Activated gamma-delta T cell treated with anti-CD3 and anti-CD28 coated beads, Interleukin-2, amount 50 U/mL, for 16 hours (primary cell): ENCODE results near the gene ART5.
A peak's percentile ranks its signal among the peaks of the same experiment; 100 is the strongest.
"Not testable (repeated sequence)": the region's sequence is repeated elsewhere in the genome, so short reads cannot be mapped to it uniquely, and the experiment has no call there.

Experiments used
- DNase-seq: peaks from one replicate; pipeline ENCODE4 v3.0.0-alpha.2; 2020; ENCODE audit warnings: low read depth

The ART5 gene

GRCh38 chr11:3658252-3658651, 16.5 kb upstream of the ART5 start:
- no peak for DNase-seq

- not testable (repeated sequence) for DNase-seq
These were observed 15.5 kb upstream of the ART5 start for GRCh38 chr11:3657331-3657730.

- no peak for DNase-seq
These were observed 13.8 kb upstream of the ART5 start for GRCh38 chr11:3655547-3655946.

GRCh38 chr11:3652514-3652913, 10.7 kb upstream of the ART5 start:
- DNase-seq: not testable (repeated sequence)

DNA sequence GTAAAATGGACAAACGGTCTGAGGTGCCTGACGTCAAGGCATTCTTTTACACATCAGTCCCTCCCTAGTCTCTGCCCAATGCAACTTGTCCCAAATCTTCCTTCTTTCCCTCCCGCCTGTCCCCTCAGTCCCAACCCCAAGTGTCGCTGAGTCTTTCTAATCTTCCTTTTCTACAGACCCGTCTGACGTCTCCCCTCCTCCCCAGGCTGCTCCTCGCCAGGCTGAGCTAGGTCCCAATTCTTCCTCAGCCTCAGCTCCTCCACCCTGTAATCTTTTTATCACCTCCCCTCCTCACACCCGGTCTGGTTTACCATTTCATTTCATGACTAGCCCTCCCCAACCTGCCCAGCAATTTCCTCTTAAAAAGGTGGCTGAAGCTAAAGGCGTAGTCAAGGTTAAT, 7.6 kb upstream of the ART5 start:
- not testable (repeated sequence) for DNase-seq

DNA sequence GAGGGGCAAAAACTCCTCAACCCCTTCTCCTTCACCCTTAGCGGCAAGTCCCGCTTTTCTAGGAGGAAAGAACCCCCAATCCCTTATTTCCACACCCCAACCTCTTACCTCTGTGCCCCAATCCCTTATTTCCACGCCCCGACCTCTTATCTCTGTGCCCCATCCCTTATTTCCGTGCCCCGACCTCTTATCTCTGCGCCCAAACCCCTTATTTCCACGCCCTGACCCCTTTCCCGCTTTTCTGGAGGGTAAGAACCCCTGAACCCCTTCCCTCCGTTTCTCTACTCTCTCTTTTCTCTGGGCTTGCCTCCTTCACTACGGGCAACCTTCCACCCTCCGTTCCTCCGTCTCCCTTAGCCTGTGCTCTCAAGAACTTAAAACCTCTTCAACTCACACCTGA, 7.1 kb upstream of the ART5 start:
- not testable (repeated sequence) for DNase-seq

DNA sequence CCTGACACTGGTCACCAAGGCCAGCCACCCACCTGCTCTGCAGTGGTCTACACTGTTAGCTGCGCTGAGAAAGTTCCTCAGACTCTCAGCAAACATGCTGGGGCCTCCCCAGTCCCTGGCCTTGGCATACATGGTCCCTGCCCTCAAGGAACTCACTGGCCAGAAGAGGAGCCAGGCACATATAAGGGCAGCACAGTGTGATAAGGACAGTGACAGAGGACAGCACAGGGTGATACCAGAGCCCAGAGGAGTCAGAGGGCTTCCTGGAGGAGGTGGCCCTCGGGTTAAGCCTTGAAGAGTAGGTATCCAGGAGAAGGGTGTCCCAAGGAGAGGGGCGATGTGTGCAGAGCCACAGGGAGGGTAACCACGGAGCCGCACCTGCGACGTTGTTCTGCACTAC, 3.8 kb upstream of the ART5 start:
- no peak for DNase-seq

GRCh38 chr11:3644817-3645235, 3.0 kb upstream of the ART5 start, which contains the start of gene ART1:
Gene ART1, plus strand, starts transcription at chr11:3645128. Its CDS starts 14,086 bp downstream, at chr11:3659214.
- no peak for DNase-seq

- DNase-seq: not testable (repeated sequence)
These were observed 1.3 kb upstream of the ART5 start for GRCh38 chr11:3643102-3643546.

- peak; percentile 55 for DNase-seq
These were observed 519 bp upstream of the ART5 start for GRCh38 chr11:3642071-3642951.

- DNase-seq: no peak
These were observed 601 bp downstream of the ART5 start for GRCh38 chr11:3641191-3641590.

DNA sequence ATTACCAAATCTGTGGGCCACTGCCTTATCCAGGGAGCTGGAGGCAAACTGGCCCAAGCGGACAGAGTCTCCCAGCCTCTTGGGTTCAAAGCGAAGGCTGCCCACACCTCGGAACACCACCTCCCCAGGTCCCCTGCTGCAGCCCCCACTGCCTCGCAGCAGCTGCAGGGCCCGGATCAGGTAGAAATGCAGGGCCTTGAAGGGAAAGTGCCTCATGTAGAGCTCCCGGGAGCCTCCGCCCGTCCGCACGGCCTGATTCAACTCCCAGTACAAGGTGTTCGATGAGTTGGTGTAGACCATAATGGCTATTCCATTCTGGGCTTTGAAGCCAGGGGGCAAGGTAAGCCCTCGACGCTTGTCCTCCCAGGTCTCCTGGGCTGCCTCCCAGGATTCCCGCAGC, 2.0 kb downstream of the ART5 start:
- no peak for DNase-seq

DNA sequence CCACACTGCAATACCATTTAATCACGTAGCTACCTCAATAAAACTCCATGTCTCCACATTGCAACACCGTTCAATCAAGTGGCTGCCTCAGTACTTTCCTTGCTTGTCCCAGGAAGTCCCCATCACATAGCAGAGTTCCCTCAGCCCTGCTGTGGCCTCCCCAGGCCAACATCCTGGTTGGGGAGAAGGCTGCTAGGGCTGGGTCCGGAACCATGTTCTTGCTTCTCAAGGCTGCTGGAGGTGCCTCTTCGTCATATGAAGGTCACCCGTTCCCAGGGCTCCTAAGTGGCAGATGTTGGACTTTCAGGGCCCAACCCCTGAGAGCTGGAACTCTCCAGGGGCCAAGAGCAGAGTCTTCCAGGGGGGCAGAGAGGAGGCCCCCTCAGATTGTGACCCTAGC, 3.3 kb downstream of the ART5 start:
- no peak for DNase-seq

- DNase-seq: no peak
These were observed 4.6 kb downstream of the ART5 start for GRCh38 chr11:3637201-3637600.

DNA sequence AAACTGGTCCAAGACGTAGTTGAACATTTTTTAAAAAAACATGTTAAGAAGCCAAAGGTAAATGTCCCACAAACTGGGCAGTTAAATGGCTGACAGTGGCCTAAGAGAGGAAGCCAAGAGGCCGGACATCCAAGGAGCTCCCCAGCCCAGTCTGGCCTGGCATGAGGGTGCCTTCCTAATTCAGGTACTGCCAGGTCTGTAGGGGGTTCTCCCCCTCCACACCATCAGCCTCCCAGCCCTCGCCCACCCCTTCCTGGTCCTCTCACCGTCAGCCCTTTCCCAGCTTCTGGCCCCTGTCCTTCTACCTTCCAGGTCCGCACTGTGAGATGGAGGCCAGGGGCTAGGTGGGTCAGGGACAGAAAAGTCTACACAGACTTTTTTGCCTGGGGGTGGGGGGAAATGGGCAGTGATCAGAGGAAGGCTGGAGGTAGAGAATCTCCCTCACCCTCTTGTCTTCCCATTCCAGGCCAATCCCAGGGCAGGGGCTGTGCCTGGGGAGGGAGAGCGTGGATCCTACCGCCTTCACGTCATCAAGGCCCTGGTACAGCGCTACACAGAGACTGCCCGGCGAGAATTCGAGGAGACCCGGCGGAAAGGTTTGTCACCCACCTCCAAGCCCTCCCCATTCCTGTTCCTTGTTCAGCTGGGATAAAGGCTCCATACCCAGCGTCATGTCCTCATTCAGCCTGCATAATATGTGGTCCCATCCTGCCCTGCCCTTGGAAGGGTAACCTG, 6.0 kb downstream of the ART5 start:
- DNase-seq: no peak

DNA sequence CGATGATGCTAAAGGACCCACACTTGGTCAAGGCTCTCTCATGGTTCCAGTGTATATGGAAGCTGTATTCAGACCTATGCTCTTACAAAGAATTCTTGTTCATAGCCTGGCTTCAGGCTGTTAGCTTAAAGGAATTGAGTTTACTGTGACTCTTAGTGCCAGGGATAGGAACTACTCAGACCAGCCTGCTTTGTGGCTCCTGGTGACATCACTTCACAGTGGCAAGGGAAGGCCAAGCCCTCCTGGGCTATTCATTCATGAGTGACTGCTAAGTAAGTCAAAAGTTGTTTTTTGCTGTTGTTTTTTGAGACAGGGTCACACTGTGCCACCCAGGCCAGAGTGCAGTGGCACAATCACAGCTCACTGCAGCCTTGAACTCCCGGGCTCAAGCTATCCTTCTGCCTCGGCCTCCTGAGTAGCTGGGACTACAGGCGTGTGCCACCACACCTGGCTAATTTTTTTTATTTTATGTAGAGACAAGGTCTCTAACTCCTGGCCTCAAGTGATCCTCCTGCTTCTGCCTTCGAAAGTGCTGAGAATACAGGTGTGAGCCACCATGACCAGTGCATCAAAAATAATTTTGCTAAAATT, 9.6 kb downstream of the ART5 start:
- DNase-seq: no peak

GRCh38 chr11:3631331-3631730, 10.5 kb downstream of the ART5 start:
- DNase-seq: no peak

DNA sequence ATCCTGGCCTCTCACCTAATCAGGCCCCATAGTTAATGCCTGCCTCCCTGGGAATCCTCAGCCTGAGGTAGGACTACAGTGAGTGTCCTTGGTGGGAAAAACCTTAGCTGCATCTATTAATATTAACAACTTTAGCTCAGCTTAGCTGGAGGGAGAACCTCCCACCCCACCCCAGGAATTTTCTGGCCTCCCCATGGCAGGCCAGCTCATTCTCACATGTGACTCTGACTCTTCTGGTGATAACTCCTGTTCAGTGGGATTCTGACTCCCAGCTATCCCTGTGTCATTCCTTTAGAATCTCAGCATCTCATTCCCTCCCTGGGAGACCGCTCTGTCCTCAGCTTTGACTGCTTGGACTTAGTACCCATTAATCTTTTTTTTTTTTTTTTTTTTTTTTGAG, 14.5 kb downstream of the ART5 start:
- no peak for DNase-seq

DNA sequence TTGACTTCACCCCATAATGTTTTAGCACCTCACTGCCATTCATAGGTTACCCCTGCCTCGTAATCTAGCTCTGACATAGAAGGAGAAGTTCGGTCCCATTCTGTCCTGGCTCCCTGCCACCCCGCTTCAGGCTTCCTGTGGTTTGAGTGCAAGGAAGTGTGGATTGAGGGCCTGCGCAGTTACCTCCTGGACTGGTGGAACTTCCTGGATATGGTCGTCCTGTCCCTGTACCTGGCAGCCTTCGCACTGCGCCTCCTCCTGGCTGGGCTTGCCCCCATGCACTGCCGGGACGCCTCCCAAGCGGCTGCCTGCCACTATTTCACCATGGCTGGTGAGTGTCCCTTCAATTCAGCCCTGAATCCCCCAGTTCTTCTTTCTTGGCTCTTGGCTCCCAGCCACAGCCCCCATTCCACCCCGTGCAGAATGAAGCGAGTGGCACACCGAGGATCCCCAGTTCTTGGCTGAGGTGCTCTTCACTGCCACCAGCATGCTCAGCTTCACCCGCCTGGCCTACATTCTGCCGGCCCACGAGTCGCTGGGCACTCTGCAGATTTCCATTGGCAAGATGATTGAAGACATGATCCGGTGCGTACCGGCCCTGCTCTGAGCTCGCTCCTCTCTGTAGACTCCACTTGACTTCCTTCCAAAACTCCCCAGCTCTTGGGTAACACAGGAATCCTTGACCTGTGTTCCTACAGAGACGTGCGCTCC, 15.4 kb downstream of the ART5 start:
- DNase-seq: no peak

- no peak for DNase-seq
These were observed 17.9 kb downstream of the ART5 start for GRCh38 chr11:3623767-3624458.

DNA sequence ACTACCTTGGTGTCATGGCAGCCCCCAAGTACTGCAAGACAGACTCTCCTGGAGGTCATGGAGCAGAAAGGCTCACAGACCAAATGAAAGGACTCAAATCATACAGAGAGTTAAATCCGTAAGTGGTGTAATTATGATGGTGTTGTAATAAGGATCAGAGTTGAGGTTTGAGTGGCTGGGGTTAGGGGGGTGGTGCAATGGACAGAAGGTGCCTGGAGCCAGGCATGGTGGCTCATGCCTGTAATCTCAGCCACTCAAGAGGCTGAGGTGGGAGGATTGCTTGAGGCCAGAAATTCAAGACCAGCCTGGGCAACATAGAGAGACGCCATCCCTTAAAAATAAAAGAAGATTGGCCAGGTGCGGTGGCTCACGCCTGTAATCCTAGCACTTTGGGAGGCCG, 18.7 kb downstream of the ART5 start:
- DNase-seq: no peak

GRCh38 chr11:3622521-3622920, 19.3 kb downstream of the ART5 start:
- no peak for DNase-seq
